GM21723 (cell line): ENCODE measurements around the gene ROPN1L.

Source experiments
- ATAC-seq: cut with Tn5 transposase; IDR thresholded peaks from one replicate; pipeline ENCODE4 v1.9.1; 2021; ENCODE audit warnings: mild to moderate bottlenecking, moderate library complexity; ENCODE audit not compliant: unreplicated experiment

Gene ROPN1L

GRCh38 chr5:10456583-10457420 is 15.1 kb downstream of the ROPN1L start:
- ATAC-seq, result no peak

GRCh38 chr5:10457682-10458574 is 16.2 kb downstream of the ROPN1L start:
- no peak for ATAC-seq

GRCh38 chr5:10459080-10460055 is 17.7 kb downstream of the ROPN1L start:
- ATAC-seq, result no peak

- no peak for ATAC-seq
These were observed 18.7 kb downstream of the ROPN1L start for GRCh38 chr5:10460252-10460906.

GRCh38 chr5:10461041-10461440 is 19.4 kb downstream of the ROPN1L start:
- ATAC-seq, result no peak

- no peak for ATAC-seq
These were observed 20.4 kb downstream of the ROPN1L start for GRCh38 chr5:10461904-10462555.

- no peak for ATAC-seq
These were observed 21.9 kb downstream of the ROPN1L start for GRCh38 chr5:10463566-10463965.

- ATAC-seq, result no peak
These were observed 22.5 kb downstream of the ROPN1L start for GRCh38 chr5:10464173-10464572.

GRCh38 chr5:10465726-10466125 is 24.0 kb downstream of the ROPN1L start:
- ATAC-seq, result no peak

- ATAC-seq, result no peak
These were observed 24.9 kb downstream of the ROPN1L start for GRCh38 chr5:10466446-10467073.

- ATAC-seq, result no peak
These were observed 25.9 kb downstream of the ROPN1L start for GRCh38 chr5:10467281-10468198.

- ATAC-seq, result no peak
These were observed 26.6 kb downstream of the ROPN1L start for GRCh38 chr5:10468256-10468655.

GRCh38 chr5:10469253-10470050 is 27.8 kb downstream of the ROPN1L start:
- no peak for ATAC-seq

- ATAC-seq, result no peak
These were observed 29.0 kb downstream of the ROPN1L start for GRCh38 chr5:10470669-10471068.

GRCh38 chr5:10471677-10472076 is 30.0 kb downstream of the ROPN1L start:
- no peak for ATAC-seq

- no peak for ATAC-seq
These were observed 32.9 kb downstream of the ROPN1L start for GRCh38 chr5:10474521-10475075.
